Measurements from ENCODE around the gene KRI1. TPM values are rescaled to one million over a fixed set of nuclear protein-coding genes. Genes with fewer than 3 reads are reported as not detected.

The KRI1 gene
- polyA plus RNA-seq, 2 donors = 16.4 to 25.3 TPM

DNA sequence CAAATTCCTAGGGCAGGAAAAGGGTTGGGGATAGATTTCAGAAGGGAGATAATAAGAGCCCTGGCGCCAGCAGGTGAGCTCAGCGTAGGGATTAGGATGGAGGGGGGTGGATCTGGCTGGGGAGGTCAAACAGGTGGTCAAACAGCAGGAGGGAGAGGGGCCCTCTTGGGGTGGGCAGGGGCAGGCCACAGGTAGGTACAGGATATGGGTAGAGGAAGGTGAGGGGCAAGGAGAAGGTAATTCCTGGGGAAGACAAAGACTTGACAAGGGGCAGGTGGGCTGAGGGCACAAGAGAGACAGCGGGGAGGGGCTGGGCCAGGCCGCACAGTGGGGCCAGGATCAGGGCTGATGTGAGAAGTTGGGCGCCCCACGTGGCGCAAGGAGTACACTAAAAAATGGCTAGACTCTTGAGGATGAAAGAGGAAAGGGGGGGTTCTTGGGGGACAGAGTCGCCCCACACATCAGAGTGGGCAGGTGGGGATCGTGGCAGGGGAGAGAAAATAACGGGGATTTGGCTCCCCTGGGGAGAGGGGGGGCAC is 713 bp downstream of the KRI1 start:
- H3K9me3 ChIP-seq (ENCODE audit: control insufficient read depth in 2 of 2, insufficient read depth in 1 of 2, low read depth in 1 of 2, low read length in 1 of 2) = no peaks in the 10 kb centered on the region
- peak overlapping the region; percentile 73 to 88 for H3K4me3 ChIP-seq (ENCODE audit: low read depth in 1 of 2, low read length in 2 of 2)
- peaks cover 0 to 3% of the 10 kb centered on the region in 2 donors for H3K36me3 ChIP-seq (ENCODE audit: control insufficient read depth in 2 of 2, insufficient read depth in 2 of 2, low read length in 1 of 2)
- H3K27ac ChIP-seq (ENCODE audit: low read depth in 2 of 2, low read length in 1 of 2) = peak overlapping the region; percentile 92 to 93
- H3K27me3 ChIP-seq (ENCODE audit: control insufficient read depth in 1 of 2, insufficient read depth in 2 of 2, low read length in 2 of 2) = no peaks in the 10 kb centered on the region
- H3K4me1 ChIP-seq (ENCODE audit: control insufficient read depth in 2 of 2, insufficient read depth in 2 of 2, low read length in 1 of 2) = peaks cover 3 to 4% of the 10 kb centered on the region in 2 donors
- 10 to 20% methylated on average over 10 of the region's 10 CpGs for WGBS, 2 donors

DNA sequence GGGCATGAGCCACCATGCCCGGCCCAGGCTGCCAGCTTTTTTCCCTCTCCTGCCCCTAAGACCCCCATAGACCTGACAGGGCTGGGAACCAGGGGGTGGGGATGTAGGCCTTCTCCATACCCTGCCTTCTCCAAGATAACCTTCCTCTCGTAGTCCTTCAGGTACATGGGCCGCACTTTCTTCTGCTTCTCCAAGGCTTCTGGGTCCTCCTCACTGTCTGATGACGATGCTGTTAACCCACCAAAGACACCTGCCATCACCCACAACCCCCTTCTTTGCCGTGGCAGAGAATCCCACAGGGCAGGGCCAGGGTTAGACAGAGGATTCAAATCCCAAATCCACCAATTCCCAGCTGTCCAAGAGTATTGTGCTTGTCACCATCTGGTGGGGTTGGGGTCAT is 3.2 kb downstream of the KRI1 start:
- Histone ChIP-seq H3K36me3 (ENCODE audit: control insufficient read depth in 2 of 2, insufficient read depth in 2 of 2, low read length in 1 of 2) (peaks cover 0 to 20% of the 10 kb centered on the region in 2 donors), H3K4me1 (ENCODE audit: control insufficient read depth in 2 of 2, insufficient read depth in 2 of 2, low read length in 1 of 2) (peaks cover 3 to 4% of the 10 kb centered on the region in 2 donors), H3K27ac (ENCODE audit: low read depth in 2 of 2, low read length in 1 of 2) (no peak overlapping the region), H3K9me3 (ENCODE audit: control insufficient read depth in 2 of 2, insufficient read depth in 1 of 2, low read depth in 1 of 2, low read length in 1 of 2) (no peaks in the 10 kb centered on the region), H3K27me3 (ENCODE audit: control insufficient read depth in 1 of 2, insufficient read depth in 2 of 2, low read length in 2 of 2) (no peaks in the 10 kb centered on the region), H3K4me3 (ENCODE audit: low read depth in 1 of 2, low read length in 2 of 2) (no peak overlapping the region)
- 89 to 90% methylated on average over 5 of the region's 5 CpGs for WGBS, 2 donors

DNA sequence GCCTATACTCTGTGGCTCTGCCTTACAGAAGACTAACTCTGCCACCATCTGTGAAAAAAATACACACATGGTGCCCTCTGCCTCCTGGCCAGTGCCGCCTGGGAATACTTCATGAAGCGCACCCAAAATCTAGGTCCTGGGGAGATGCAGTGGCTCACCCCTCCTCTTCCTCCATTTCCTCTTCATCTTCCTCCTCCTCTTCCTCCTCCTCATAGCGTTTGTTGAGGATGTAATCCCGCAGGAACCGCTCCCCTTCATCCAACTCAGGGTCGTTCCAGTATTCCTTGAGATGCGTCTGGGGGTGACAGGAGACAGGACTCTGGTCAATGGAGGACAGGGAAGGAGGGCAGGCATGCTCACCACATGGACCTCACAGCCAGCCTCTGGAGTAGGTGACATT is 5.7 kb downstream of the KRI1 start:
- Histone ChIP-seq H3K4me3 (ENCODE audit: low read depth in 1 of 2, low read length in 2 of 2) (no peak overlapping the region), H3K36me3 (ENCODE audit: control insufficient read depth in 2 of 2, insufficient read depth in 2 of 2, low read length in 1 of 2) (peaks cover under 1 to 29% of the 10 kb centered on the region in 2 donors), H3K27me3 (ENCODE audit: control insufficient read depth in 1 of 2, insufficient read depth in 2 of 2, low read length in 2 of 2) (no peaks in the 10 kb centered on the region), H3K9me3 (ENCODE audit: control insufficient read depth in 2 of 2, insufficient read depth in 1 of 2, low read depth in 1 of 2, low read length in 1 of 2) (no peaks in the 10 kb centered on the region), H3K4me1 (ENCODE audit: control insufficient read depth in 2 of 2, insufficient read depth in 2 of 2, low read length in 1 of 2) (peaks cover 0 to 10% of the 10 kb centered on the region in 2 donors), H3K27ac (ENCODE audit: low read depth in 2 of 2, low read length in 1 of 2) (no peak overlapping the region)
- WGBS, 2 donors = 87 to 90% methylated on average over 7 of the region's 7 CpGs

DNA sequence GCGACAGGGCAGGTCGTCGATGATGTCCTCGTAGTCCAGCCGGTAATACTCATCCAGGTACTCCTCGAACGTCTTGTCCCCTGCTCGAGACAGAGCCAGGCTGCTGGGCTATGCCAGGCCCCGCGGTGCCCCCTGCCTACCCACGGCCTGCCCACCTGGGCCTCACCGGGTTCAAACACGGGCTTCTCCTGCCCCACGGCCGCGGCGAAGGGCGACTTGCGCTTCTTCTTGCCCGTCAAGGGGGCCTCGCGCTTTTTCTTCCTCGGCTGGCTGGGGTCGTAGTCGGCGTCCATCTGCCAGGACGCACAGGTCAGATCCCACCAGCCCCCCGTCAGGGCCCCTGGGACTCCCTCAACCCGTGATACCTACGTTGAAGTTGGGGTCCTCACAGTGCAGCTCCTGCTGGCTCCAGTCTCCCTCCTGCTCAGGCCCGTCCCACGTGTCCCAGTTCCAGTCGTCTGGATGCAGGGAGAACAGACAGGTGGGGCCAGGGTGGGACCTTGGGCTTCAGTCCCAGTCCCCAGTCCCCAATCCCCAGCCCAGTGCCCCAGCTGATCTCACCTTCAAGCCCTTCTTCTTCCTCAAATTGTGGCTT is 8.1 kb downstream of the KRI1 start:
- WGBS, 2 donors = 93% methylated on average over 33 of the region's 33 CpGs
- Histone ChIP-seq H3K9me3 (ENCODE audit: control insufficient read depth in 2 of 2, insufficient read depth in 1 of 2, low read depth in 1 of 2, low read length in 1 of 2) (no peaks in the 10 kb centered on the region), H3K27ac (ENCODE audit: low read depth in 2 of 2, low read length in 1 of 2) (peak overlapping the region in 1 of 2 donors; percentile 15), H3K4me1 (ENCODE audit: control insufficient read depth in 2 of 2, insufficient read depth in 2 of 2, low read length in 1 of 2) (peaks cover 0 to 7% of the 10 kb centered on the region in 2 donors), H3K27me3 (ENCODE audit: control insufficient read depth in 1 of 2, insufficient read depth in 2 of 2, low read length in 2 of 2) (no peaks in the 10 kb centered on the region), H3K4me3 (ENCODE audit: low read depth in 1 of 2, low read length in 2 of 2) (no peak overlapping the region), H3K36me3 (ENCODE audit: control insufficient read depth in 2 of 2, insufficient read depth in 2 of 2, low read length in 1 of 2) (peaks cover 12 to 38% of the 10 kb centered on the region in 2 donors)

DNA sequence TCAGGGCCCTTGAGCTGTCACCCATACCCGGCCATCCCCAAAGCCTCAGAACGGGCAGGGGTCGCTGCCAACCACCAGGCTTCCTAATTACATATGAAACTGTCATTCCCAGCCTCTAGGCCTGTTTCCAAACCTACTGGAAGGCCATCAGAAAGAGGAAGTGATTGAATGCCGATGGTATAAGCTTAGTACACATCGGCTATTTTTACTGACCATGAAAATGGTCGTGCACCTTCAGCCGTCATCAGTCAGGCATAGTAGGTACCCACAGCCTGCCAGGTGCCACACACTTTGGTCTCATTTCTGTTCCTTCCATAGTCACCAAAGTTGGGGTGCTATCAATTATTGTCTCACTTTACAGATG is 10.2 kb downstream of the KRI1 start:
- 57 to 66% methylated on average over 7 of the region's 7 CpGs for WGBS, 2 donors
- Histone ChIP-seq H3K4me1 (ENCODE audit: control insufficient read depth in 2 of 2, insufficient read depth in 2 of 2, low read length in 1 of 2) (peaks cover 0 to 7% of the 10 kb centered on the region in 2 donors), H3K36me3 (ENCODE audit: control insufficient read depth in 2 of 2, insufficient read depth in 2 of 2, low read length in 1 of 2) (peaks cover 12 to 50% of the 10 kb centered on the region in 2 donors), H3K27me3 (ENCODE audit: control insufficient read depth in 1 of 2, insufficient read depth in 2 of 2, low read length in 2 of 2) (no peaks in the 10 kb centered on the region), H3K27ac (ENCODE audit: low read depth in 2 of 2, low read length in 1 of 2) (peak overlapping the region; percentile 79 to 89), H3K4me3 (ENCODE audit: low read depth in 1 of 2, low read length in 2 of 2) (no peak overlapping the region), H3K9me3 (ENCODE audit: control insufficient read depth in 2 of 2, insufficient read depth in 1 of 2, low read depth in 1 of 2, low read length in 1 of 2) (no peaks in the 10 kb centered on the region)

DNA sequence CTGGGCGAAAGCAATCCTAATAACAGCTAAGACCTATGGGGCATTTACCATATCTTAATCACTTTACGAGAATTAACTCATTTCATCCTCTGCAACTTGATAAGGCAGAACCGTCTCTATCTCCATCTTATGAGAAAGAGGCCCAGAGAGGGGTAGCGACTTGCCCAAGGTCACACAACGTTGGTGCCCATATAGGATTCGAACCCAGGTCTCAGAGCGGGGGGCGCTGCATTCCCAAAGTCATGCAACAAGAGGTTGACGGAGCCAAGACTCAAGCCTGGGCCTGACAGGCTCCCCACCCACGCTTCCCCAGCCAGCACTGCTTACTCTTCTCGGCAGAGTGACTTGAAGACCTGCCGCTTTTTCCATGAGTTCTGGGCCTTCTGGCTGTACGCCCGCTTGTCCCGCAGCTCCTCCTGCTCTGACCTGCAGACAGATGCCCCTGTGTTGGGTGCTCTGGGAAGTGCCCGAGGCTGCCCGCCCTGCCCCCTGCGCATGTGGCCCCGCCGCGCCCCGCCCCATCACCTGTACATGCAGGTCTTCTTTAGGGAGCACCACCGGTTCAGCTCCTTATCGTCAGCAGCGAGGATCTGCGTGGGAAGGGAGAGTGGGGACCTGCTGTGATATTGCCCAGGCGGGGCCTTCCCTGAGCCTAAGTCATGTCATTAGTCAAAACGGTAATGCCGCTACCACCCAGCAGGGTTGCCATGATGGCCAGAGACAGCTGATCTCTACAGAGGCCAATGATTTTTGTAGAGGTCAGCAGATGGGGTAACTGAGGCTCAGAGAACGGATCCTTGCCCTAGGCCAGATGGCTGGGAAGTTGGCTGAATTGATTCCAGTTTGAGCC is 10.8 kb downstream of the KRI1 start:
- H3K36me3 ChIP-seq (ENCODE audit: control insufficient read depth in 2 of 2, insufficient read depth in 2 of 2, low read length in 1 of 2) = peaks cover 12 to 50% of the 10 kb centered on the region in 2 donors

DNA sequence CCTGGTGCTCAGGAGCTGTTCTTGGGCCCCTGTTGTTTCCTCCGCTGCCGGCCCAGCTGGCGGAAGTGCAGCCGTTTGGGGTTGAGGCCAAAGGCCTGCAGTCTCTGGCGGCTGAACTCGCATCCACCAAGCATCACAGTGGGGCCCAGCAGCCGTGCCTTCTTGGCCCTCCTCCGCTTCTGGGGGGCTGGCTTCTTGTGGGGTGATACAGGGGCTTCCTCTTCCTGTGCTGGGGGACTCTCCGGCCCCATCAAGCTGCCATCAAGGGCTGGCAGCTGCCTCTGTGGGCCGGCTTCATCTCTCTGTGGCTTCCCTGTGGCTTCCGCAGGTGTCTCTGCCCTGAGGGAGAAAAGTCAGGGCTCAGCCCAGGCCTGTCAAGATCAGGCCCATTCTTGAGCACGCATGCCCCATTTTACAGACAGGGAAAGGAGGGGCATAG is 11.8 kb downstream of the KRI1 start:
- Histone ChIP-seq H3K27me3 (ENCODE audit: control insufficient read depth in 1 of 2, insufficient read depth in 2 of 2, low read length in 2 of 2) (no peaks in the 10 kb centered on the region), H3K36me3 (ENCODE audit: control insufficient read depth in 2 of 2, insufficient read depth in 2 of 2, low read length in 1 of 2) (peaks cover 12 to 44% of the 10 kb centered on the region in 2 donors), H3K27ac (ENCODE audit: low read depth in 2 of 2, low read length in 1 of 2) (peak overlapping the region; percentile 79 to 89), H3K9me3 (ENCODE audit: control insufficient read depth in 2 of 2, insufficient read depth in 1 of 2, low read depth in 1 of 2, low read length in 1 of 2) (no peaks in the 10 kb centered on the region), H3K4me1 (ENCODE audit: control insufficient read depth in 2 of 2, insufficient read depth in 2 of 2, low read length in 1 of 2) (peaks cover 0 to 7% of the 10 kb centered on the region in 2 donors), H3K4me3 (ENCODE audit: low read depth in 1 of 2, low read length in 2 of 2) (no peak overlapping the region)
- WGBS, 2 donors = 29 to 37% methylated on average over 11 to 12 of the region's 12 CpGs

More for the DNA sequence above, 10.8 kb downstream of the KRI1 start:
- H3K27me3 ChIP-seq (ENCODE audit: control insufficient read depth in 1 of 2, insufficient read depth in 2 of 2, low read length in 2 of 2) = no peaks in the 10 kb centered on the region
- peak overlapping the region; percentile 79 to 89 for H3K27ac ChIP-seq (ENCODE audit: low read depth in 2 of 2, low read length in 1 of 2)
- peaks cover 0 to 7% of the 10 kb centered on the region in 2 donors for H3K4me1 ChIP-seq (ENCODE audit: control insufficient read depth in 2 of 2, insufficient read depth in 2 of 2, low read length in 1 of 2)
- no peak overlapping the region for H3K4me3 ChIP-seq (ENCODE audit: low read depth in 1 of 2, low read length in 2 of 2)
- WGBS, 2 donors = 50 to 59% methylated on average over 30 of the region's 30 CpGs
- no peaks in the 10 kb centered on the region for H3K9me3 ChIP-seq (ENCODE audit: control insufficient read depth in 2 of 2, insufficient read depth in 1 of 2, low read depth in 1 of 2, low read length in 1 of 2)

DNA sequence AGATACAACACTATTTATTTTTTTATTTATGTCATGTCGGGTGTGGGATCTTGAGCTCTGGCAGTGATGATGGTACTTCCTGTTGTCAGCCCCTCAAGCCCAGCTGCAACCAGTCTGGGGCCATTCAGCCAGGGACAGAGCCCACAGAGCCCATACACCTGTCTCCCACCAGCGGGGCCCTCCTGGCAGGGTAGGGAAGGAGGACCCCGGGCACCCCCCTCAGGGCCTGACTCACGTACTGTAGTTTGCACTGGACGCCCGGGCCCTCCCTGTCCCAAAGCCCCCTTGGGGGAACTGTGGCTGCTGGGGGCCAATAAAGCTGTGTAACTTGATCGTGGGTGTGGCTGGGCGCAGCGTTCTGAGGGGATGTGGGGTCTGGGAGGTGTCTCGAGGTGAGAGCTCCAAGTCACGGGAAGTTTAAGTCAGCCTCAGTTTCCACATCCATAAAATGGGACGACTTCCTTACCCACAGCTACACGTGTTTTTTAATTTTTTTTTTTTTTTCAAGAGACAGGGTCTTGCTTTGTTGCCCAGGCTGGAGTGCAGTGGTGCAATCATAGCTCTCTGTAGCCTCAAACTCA is 12.6 kb downstream of the KRI1 start:
- WGBS, 2 donors = 62 to 63% methylated on average over 13 of the region's 13 CpGs

DNA sequence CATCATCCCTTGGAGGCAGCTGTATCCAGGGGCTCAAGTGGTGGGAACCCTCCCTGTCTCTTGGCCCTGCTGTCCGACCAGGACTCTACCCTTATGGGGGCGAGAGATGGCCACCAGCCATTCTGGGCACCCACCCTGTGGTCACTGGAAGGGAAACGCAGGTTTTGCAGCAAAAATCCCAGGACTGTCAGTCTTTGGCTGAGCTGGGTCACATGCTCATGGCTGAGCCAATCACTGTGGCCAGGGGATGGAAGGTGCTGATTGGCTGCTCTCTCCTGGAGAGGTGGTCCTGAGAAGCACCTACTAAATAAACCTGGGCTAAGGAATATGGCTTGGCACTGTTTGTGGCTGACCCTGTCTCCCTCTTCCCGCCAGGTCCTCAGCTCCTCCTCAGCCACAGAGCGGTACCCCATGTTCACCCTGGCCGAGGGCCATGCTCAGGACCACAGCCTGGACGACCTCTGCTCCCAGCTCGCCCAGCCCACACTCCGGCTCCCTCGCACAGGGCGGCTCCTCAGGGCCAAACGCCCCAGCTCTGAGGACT is 13.2 kb downstream of the KRI1 start:
- Histone ChIP-seq H3K27me3 (ENCODE audit: control insufficient read depth in 1 of 2, insufficient read depth in 2 of 2, low read length in 2 of 2) (no peaks in the 10 kb centered on the region), H3K36me3 (ENCODE audit: control insufficient read depth in 2 of 2, insufficient read depth in 2 of 2, low read length in 1 of 2) (peaks cover 17 to 44% of the 10 kb centered on the region in 2 donors), H3K4me1 (ENCODE audit: control insufficient read depth in 2 of 2, insufficient read depth in 2 of 2, low read length in 1 of 2) (peaks cover 0 to 7% of the 10 kb centered on the region in 2 donors), H3K27ac (ENCODE audit: low read depth in 2 of 2, low read length in 1 of 2) (peak overlapping the region; percentile 25 to 27), H3K4me3 (ENCODE audit: low read depth in 1 of 2, low read length in 2 of 2) (no peak overlapping the region), H3K9me3 (ENCODE audit: control insufficient read depth in 2 of 2, insufficient read depth in 1 of 2, low read depth in 1 of 2, low read length in 1 of 2) (peaks cover 0 to 2% of the 10 kb centered on the region in 2 donors)
- 78 to 80% methylated on average over 12 of the region's 12 CpGs for WGBS, 2 donors

More for the DNA sequence above, 12.6 kb downstream of the KRI1 start:
- Histone ChIP-seq H3K27me3 (ENCODE audit: control insufficient read depth in 1 of 2, insufficient read depth in 2 of 2, low read length in 2 of 2) (no peaks in the 10 kb centered on the region), H3K27ac (ENCODE audit: low read depth in 2 of 2, low read length in 1 of 2) (peak overlapping the region; percentile 79 to 89), H3K9me3 (ENCODE audit: control insufficient read depth in 2 of 2, insufficient read depth in 1 of 2, low read depth in 1 of 2, low read length in 1 of 2) (peaks cover 0 to 2% of the 10 kb centered on the region in 2 donors), H3K36me3 (ENCODE audit: control insufficient read depth in 2 of 2, insufficient read depth in 2 of 2, low read length in 1 of 2) (peaks cover 17 to 50% of the 10 kb centered on the region in 2 donors), H3K4me1 (ENCODE audit: control insufficient read depth in 2 of 2, insufficient read depth in 2 of 2, low read length in 1 of 2) (peaks cover 0 to 7% of the 10 kb centered on the region in 2 donors), H3K4me3 (ENCODE audit: low read depth in 1 of 2, low read length in 2 of 2) (no peak overlapping the region)
